ES-I3 (cell line): ENCODE results near the gene CDH4.

ENCODE experiments used
- H3K36me3 ChIP-seq: 2 replicates; pipeline ENCODE4 v1.6.1; 2013; ENCODE audit warnings: mild to moderate bottlenecking, low read length, control low read depth, moderate library complexity; ENCODE audit not compliant: insufficient read depth
- H3K4me1 ChIP-seq: 2 replicates; pipeline ENCODE4 v1.6.1; 2013; ENCODE audit warnings: mild to moderate bottlenecking, control low read depth, low read length; ENCODE audit not compliant: insufficient read depth
- H3K9ac ChIP-seq: 2 replicates; pipeline ENCODE4 v1.6.1; 2013; ENCODE audit warnings: low read depth, mild to moderate bottlenecking, low read length, moderate library complexity
- H3K9me3 ChIP-seq: 2 replicates; pipeline ENCODE4 v1.6.1; 2013; ENCODE audit warnings: mild to moderate bottlenecking, low read length, moderate library complexity; ENCODE audit not compliant: control insufficient read depth, insufficient read depth

CDH4 gene

GRCh38 chr20:61566691-61567090 is 314.6 kb downstream of the CDH4 start:
- H3K36me3 ChIP-seq, result no peaks in the 10 kb centered on the region
- no peak overlapping the region for H3K9ac ChIP-seq
- H3K4me1 ChIP-seq, result peaks cover 8% of the 10 kb centered on the region
- H3K9me3 ChIP-seq, result no peaks in the 10 kb centered on the region

- Histone ChIP-seq H3K4me1 (peaks cover 8% of the 10 kb centered on the region), H3K36me3 (no peaks in the 10 kb centered on the region), H3K9ac (no peak overlapping the region), H3K9me3 (no peaks in the 10 kb centered on the region)
Observed at GRCh38 chr20:61567204-61567603, 315.1 kb downstream of the CDH4 start.

GRCh38 chr20:61569825-61570224 is 317.8 kb downstream of the CDH4 start:
- Histone ChIP-seq H3K36me3 (no peaks in the 10 kb centered on the region), H3K9ac (no peak overlapping the region), H3K9me3 (no peaks in the 10 kb centered on the region), H3K4me1 (peaks cover 8% of the 10 kb centered on the region)

- Histone ChIP-seq H3K9ac (no peak overlapping the region), H3K4me1 (peaks cover 8% of the 10 kb centered on the region), H3K36me3 (no peaks in the 10 kb centered on the region), H3K9me3 (no peaks in the 10 kb centered on the region)
Observed at GRCh38 chr20:61570646-61571195, 318.7 kb downstream of the CDH4 start.

GRCh38 chr20:61571221-61571620 is 319.2 kb downstream of the CDH4 start:
- no peak overlapping the region for H3K9ac ChIP-seq
- no peaks in the 10 kb centered on the region for H3K36me3 ChIP-seq
- peaks cover 8% of the 10 kb centered on the region for H3K4me1 ChIP-seq
- 0 out of 2 replicates have a peak, but pooled peaks cover 1% of the 10 kb centered on the region for H3K9me3 ChIP-seq

- Histone ChIP-seq H3K36me3 (no peaks in the 10 kb centered on the region), H3K4me1 (peaks cover 5% of the 10 kb centered on the region), H3K9me3 (0 out of 2 replicates have a peak, but pooled peaks cover 5% of the 10 kb centered on the region), H3K9ac (no peak overlapping the region)
Observed at GRCh38 chr20:61571916-61572711, 320.1 kb downstream of the CDH4 start.

- no peaks in the 10 kb centered on the region for H3K36me3 ChIP-seq
Observed at GRCh38 chr20:61572789-61573188, 320.7 kb downstream of the CDH4 start.

GRCh38 chr20:61573415-61574305 is 321.6 kb downstream of the CDH4 start:
- no peak overlapping the region for H3K9ac ChIP-seq
- no peaks in the 10 kb centered on the region for H3K4me1 ChIP-seq

More at GRCh38 chr20:61572789-61573188, 320.7 kb downstream of the CDH4 start:
- Histone ChIP-seq H3K9ac (no peak overlapping the region), H3K4me1 (no peaks in the 10 kb centered on the region), H3K9me3 (0 out of 2 replicates have a peak, but pooled peaks cover 5% of the 10 kb centered on the region)

GRCh38 chr20:61575151-61575937 is 323.3 kb downstream of the CDH4 start:
- Histone ChIP-seq H3K4me1 (no peaks in the 10 kb centered on the region), H3K36me3 (no peaks in the 10 kb centered on the region), H3K9me3 (0 out of 2 replicates have a peak, but pooled peaks cover 5% of the 10 kb centered on the region), H3K9ac (no peak overlapping the region)

More at GRCh38 chr20:61573415-61574305, 321.6 kb downstream of the CDH4 start:
- Histone ChIP-seq H3K36me3 (no peaks in the 10 kb centered on the region), H3K9me3 (0 out of 2 replicates have a peak, but pooled peaks cover 5% of the 10 kb centered on the region)

GRCh38 chr20:61576372-61576771 is 324.3 kb downstream of the CDH4 start:
- no peaks in the 10 kb centered on the region for H3K4me1 ChIP-seq
- no peak overlapping the region for H3K9ac ChIP-seq
- no peaks in the 10 kb centered on the region for H3K36me3 ChIP-seq
- 0 out of 2 replicates have a peak, but pooled peaks cover 5% of the 10 kb centered on the region for H3K9me3 ChIP-seq

- 0 out of 2 replicates have a peak, but pooled peaks cover 5% of the 10 kb centered on the region for H3K9me3 ChIP-seq
- no peaks in the 10 kb centered on the region for H3K4me1 ChIP-seq
- no peaks in the 10 kb centered on the region for H3K36me3 ChIP-seq
- H3K9ac ChIP-seq, result no peak overlapping the region
Observed at GRCh38 chr20:61577065-61577464, 325.0 kb downstream of the CDH4 start.

- Histone ChIP-seq H3K4me1 (no peaks in the 10 kb centered on the region), H3K36me3 (no peaks in the 10 kb centered on the region), H3K9me3 (0 out of 2 replicates have a peak, but pooled peaks cover 5% of the 10 kb centered on the region), H3K9ac (no peak overlapping the region)
Observed at GRCh38 chr20:61579908-61580307, 327.8 kb downstream of the CDH4 start.

- Histone ChIP-seq H3K9me3 (0 out of 2 replicates have a peak, but pooled peaks cover 4% of the 10 kb centered on the region), H3K36me3 (no peaks in the 10 kb centered on the region), H3K4me1 (no peaks in the 10 kb centered on the region), H3K9ac (no peak overlapping the region)
Observed at GRCh38 chr20:61580958-61581824, 329.1 kb downstream of the CDH4 start.
